ENCODE data around the gene UNC13C.

Gene UNC13C

DNA sequence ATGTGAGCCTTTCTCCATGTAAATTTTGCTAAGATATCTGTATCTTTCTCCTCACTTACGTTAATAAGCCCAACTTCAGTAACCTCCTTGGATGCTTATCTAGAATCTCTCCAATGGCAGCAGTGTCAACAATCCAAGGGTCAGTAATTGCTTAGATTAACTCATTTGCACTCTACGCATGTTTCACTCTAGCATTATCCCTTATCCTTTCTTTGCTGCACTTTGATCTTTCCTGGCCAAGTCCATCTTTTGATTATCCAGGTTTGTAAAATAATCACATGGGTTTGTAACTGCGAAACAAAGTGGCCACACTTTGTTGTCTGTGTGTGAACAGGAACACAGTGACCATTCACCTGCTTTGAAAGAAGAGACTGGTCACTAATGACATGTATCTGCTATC lies 640.9 kb downstream of the UNC13C start:
- no peak for DNase-seq (ENCODE audit: low read depth)
- no peak overlapping the region for H3K4me3 ChIP-seq (ENCODE audit: low read depth, low read length)
- TF ChIP-seq, protein P1, sequence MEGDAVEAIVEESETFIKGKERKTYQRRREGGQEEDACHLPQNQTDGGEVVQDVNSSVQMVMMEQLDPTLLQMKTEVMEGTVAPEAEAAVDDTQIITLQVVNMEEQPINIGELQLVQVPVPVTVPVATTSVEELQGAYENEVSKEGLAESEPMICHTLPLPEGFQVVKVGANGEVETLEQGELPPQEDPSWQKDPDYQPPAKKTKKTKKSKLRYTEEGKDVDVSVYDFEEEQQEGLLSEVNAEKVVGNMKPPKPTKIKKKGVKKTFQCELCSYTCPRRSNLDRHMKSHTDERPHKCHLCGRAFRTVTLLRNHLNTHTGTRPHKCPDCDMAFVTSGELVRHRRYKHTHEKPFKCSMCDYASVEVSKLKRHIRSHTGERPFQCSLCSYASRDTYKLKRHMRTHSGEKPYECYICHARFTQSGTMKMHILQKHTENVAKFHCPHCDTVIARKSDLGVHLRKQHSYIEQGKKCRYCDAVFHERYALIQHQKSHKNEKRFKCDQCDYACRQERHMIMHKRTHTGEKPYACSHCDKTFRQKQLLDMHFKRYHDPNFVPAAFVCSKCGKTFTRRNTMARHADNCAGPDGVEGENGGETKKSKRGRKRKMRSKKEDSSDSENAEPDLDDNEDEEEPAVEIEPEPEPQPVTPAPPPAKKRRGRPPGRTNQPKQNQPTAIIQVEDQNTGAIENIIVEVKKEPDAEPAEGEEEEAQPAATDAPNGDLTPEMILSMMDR (conservative IDR thresholded peaks at IDR 0.05; ENCODE audit: low read depth, low read length): no peak

DNA sequence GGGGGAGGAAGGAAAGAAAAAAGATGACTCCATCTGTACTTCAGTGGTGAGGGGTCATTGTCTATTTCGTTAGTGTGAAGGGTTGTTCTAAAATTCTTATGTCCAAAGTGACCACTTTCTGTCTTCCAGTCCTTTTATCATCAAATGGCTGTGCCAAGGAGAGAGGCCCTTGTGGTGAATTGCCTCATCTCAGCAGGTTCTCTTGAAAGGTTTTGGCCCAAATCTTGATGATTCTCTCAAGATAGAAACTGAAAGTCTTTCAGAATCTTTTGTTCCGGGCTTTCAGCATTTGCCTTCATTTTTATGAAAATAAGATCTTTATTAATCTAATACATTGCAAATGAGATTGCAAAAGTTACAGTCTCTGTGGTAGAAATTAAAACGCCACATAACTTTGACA lies 642.7 kb downstream of the UNC13C start:
- TF ChIP-seq, protein P1 (conservative IDR thresholded peaks at IDR 0.05; ENCODE audit: low read depth, low read length): no peak
- DNase-seq (ENCODE audit: low read depth): no peak
- no peak overlapping the region for H3K4me3 ChIP-seq (ENCODE audit: low read depth, low read length)

DNA sequence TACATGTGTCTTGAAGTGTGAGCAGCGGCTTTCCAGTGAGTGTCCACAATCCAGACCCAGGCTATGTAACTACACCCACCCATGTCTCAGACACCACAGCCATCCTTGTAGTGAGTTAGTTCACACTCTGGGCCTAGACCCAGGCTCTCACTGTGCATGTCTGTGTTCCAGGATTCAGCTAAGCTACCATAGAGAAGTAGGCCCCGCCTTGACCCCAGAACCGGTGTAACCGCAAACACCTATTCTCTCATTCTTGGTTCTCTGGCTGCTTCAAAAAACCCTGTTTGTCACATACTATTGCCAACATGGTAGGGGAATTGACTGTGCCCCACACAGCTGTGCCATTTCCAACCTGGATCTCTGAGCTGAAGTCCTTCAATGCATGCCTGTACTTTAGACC lies 657.9 kb downstream of the UNC13C start:
- no peak overlapping the region for H3K4me3 ChIP-seq (ENCODE audit: low read depth, low read length)
- TF ChIP-seq, protein P1 (conservative IDR thresholded peaks at IDR 0.05; ENCODE audit: low read depth, low read length): no peak
- no peak for DNase-seq (ENCODE audit: low read depth)

DNA sequence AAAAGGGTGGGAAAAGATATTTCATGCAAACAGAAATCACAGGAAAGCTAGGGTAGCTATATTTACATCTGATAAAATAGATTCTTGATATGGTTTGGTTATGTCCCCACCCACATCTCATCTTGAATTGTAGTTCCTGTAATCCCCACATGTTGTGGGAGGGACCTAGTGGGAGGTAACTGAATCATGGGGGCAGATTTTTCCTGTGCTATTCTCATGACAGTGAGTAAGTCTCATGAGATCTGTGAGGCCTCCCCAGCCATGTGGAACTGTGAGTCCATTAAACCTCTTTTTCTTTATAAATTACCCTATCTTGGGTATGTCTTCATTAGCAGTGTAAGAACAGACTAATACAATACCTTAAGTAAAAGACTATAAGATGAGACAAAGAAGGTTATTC lies 660.4 kb downstream of the UNC13C start:
- no peak overlapping the region for H3K4me3 ChIP-seq (ENCODE audit: low read depth, low read length)
- no peak for DNase-seq (ENCODE audit: low read depth)
- TF ChIP-seq, protein P1 (conservative IDR thresholded peaks at IDR 0.05; ENCODE audit: low read depth, low read length): no peak

DNA sequence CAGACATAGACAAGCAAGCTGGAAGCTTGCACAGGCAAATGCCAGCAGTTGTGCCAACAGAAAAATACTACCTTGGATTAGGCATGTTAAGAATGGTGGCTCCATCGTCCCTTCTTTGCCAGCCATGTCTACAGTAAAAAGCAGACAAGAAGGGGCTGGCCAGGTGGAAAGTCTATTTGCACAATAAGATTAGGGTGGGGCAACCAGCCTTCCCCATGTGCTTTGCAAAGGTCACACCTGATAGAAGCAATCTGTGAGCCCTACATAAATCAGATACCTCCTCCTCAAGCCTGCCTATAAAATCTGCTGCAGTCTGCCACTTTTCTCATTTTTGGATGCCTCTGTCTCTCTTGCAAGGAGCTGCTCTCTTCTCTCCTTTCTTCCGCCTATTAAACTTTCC lies 662.6 kb downstream of the UNC13C start:
- no peak overlapping the region for H3K4me3 ChIP-seq (ENCODE audit: low read depth, low read length)
- DNase-seq (ENCODE audit: low read depth): no peak
- TF ChIP-seq, protein P1 (conservative IDR thresholded peaks at IDR 0.05; ENCODE audit: low read depth, low read length): no peak

DNA sequence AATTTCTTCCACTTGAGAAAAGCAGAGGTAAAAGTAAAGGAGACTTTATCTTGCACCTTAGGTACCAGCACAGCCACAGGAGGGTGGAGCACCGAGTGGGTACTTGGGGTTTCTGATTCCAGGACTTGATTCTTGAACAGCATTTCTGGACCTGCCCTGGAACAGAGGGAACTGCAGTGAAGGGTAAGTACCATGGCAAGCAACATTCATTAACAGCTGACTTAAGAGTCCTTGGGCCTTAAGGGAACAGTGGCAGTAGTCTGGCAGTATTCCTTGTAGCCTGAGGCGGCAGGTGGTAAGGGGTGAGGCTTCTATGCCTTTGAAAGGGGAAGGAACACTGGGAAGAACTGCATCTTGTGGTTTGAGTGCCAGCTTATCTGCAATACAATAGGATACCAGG lies 666.6 kb downstream of the UNC13C start:
- H3K4me3 ChIP-seq (ENCODE audit: low read depth, low read length): no peak overlapping the region
- TF ChIP-seq, protein P1 (conservative IDR thresholded peaks at IDR 0.05; ENCODE audit: low read depth, low read length): no peak
- DNase-seq (ENCODE audit: low read depth): no peak

DNA sequence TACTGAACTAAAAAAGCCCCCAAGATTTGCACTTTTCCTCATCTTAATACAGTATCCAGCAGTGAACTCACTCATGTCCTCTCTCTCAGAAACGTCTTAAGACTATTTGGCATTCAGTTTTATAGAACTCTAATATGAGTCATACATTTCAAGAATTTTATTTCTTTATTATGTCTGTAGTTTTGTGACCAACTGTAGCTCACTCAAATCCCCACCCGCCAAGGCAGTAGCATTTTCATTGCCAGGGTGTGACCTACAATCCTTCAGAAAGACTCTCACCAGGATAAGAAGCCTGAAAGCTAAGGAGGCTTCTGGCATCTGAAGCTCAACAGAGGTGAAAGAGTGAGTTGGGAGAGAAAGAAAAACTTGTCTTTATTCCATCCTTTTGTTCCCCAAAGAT lies 681.4 kb downstream of the UNC13C start:
- H3K4me3 ChIP-seq (ENCODE audit: low read depth, low read length): no peak overlapping the region
- TF ChIP-seq, protein P1 (conservative IDR thresholded peaks at IDR 0.05; ENCODE audit: low read depth, low read length): no peak
- DNase-seq (ENCODE audit: low read depth): no peak

Measured in choroid plexus epithelial cell (primary cell).